ENCODE data around the gene ARHGEF39. TPM values are rescaled to one million over a fixed set of nuclear protein-coding genes. Genes with fewer than 3 reads are reported as not detected.

Gene ARHGEF39
- total and polyA plus RNA-seq, 9 of the 15 experiments (the other 6 are each of a cell fraction or from before 2014, with no cell fraction given): 2.8 to 21.7 (median 12.9) TPM

DNA sequence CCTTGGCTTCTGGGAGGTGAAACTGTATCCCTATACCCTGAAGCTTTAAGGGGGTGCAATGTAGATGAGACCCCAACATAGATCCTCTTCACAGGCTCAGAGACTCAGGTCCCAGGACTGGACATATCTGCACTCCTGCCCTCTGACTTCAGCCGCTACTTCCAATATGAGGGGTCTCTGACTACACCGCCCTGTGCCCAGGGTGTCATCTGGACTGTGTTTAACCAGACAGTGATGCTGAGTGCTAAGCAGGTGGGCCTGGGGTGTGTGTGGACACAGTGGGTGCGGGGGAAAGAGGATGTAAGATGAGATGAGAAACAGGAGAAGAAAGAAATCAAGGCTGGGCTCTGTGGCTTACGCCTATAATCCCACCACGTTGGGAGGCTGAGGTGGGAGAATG is 14.1 kb upstream of the ARHGEF39 start:
- TF ChIP-seq, protein P1, sequence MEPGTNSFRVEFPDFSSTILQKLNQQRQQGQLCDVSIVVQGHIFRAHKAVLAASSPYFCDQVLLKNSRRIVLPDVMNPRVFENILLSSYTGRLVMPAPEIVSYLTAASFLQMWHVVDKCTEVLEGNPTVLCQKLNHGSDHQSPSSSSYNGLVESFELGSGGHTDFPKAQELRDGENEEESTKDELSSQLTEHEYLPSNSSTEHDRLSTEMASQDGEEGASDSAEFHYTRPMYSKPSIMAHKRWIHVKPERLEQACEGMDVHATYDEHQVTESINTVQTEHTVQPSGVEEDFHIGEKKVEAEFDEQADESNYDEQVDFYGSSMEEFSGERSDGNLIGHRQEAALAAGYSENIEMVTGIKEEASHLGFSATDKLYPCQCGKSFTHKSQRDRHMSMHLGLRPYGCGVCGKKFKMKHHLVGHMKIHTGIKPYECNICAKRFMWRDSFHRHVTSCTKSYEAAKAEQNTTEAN (CRISPR knock-in tag; IDR thresholded peaks at IDR 0.05): no peak
- TF ChIP-seq ATF1 (CRISPR knock-in tag; IDR thresholded peaks at IDR 0.05): no peak
- TF ChIP-seq ATF1 (tag; IDR thresholded peaks at IDR 0.05): no peak
- TF ChIP-seq ZNF75A (CRISPR knock-in tag; IDR thresholded peaks at IDR 0.05): no peak
- TF ChIP-seq, protein P2, sequence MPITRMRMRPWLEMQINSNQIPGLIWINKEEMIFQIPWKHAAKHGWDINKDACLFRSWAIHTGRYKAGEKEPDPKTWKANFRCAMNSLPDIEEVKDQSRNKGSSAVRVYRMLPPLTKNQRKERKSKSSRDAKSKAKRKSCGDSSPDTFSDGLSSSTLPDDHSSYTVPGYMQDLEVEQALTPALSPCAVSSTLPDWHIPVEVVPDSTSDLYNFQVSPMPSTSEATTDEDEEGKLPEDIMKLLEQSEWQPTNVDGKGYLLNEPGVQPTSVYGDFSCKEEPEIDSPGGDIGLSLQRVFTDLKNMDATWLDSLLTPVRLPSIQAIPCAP (CRISPR knock-in tag; IDR thresholded peaks at IDR 0.05; ENCODE audit: borderline replicate concordance): no peak
- TF ChIP-seq TSC22D4 (tag; IDR thresholded peaks at IDR 0.05): no peak
- no peak for TF ChIP-seq FOXK1 (CRISPR knock-in tag; IDR thresholded peaks at IDR 0.05; ENCODE audit: borderline replicate concordance)
- no peak for TF ChIP-seq ZKSCAN1 (IDR thresholded peaks at IDR 0.05; ENCODE audit: low read depth, low read length)
- TF ChIP-seq, protein P3, sequence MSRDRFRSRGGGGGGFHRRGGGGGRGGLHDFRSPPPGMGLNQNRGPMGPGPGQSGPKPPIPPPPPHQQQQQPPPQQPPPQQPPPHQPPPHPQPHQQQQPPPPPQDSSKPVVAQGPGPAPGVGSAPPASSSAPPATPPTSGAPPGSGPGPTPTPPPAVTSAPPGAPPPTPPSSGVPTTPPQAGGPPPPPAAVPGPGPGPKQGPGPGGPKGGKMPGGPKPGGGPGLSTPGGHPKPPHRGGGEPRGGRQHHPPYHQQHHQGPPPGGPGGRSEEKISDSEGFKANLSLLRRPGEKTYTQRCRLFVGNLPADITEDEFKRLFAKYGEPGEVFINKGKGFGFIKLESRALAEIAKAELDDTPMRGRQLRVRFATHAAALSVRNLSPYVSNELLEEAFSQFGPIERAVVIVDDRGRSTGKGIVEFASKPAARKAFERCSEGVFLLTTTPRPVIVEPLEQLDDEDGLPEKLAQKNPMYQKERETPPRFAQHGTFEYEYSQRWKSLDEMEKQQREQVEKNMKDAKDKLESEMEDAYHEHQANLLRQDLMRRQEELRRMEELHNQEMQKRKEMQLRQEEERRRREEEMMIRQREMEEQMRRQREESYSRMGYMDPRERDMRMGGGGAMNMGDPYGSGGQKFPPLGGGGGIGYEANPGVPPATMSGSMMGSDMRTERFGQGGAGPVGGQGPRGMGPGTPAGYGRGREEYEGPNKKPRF (IDR thresholded peaks at IDR 0.05; ENCODE audit: low read depth, low read length): no peak
- no peak for TF ChIP-seq ZNF561 (CRISPR knock-in tag; conservative IDR thresholded peaks at IDR 0.05)
- TF ChIP-seq NEUROD1 (IDR thresholded peaks at IDR 0.05; ENCODE audit: borderline replicate concordance, low read depth, low read length, partially characterized antibody): no peak
- no peak for TF ChIP-seq SRSF3 (IDR thresholded peaks at IDR 0.05; ENCODE audit: insufficient read depth, low read length)
- Histone ChIP-seq H3K4me2 (ENCODE audit: insufficient read depth, low read length) (no peak overlapping the region), H3K4me1 (replicated peaks in 1 of 2; ENCODE audit: control insufficient read depth in 2 of 2, insufficient read depth in 2 of 2, low read length in 2 of 2) (peaks cover 4 to 9% of the 10 kb centered on the region in 2 experiments; a peak in 4 of 5 replicates), H2AFZ (ENCODE audit: low read depth, low read length) (no peak overlapping the region), H3K36me3 (ENCODE audit: control insufficient read depth, insufficient read depth, low read length) (peaks cover 5% of the 10 kb centered on the region; the same call in 2 of the 3 replicates), H3K79me2 (ENCODE audit: control insufficient read depth, insufficient read depth, low read length) (no peaks in the 10 kb centered on the region), H3K27me3 (ENCODE audit: control insufficient read depth in 2 of 2, insufficient read depth in 2 of 2, low read length in 2 of 2) (no peaks in the 10 kb centered on the region), H3K4me3 (no peak overlapping the region), H4K20me1 (replicated peaks; ENCODE audit: control insufficient read depth, insufficient read depth, low read length) (no peaks in the 10 kb centered on the region), H3K9me3 (replicated peaks; ENCODE audit: control insufficient read depth, insufficient read depth, low read depth, low read length) (no peaks in the 10 kb centered on the region), H3K27ac (ENCODE audit: extremely low read depth, low read depth, low read length) (no peak overlapping the region), H3K9me1 (ENCODE audit: control insufficient read depth, insufficient read depth, low read length) (no peaks in the 10 kb centered on the region), H3K9ac (ENCODE audit: insufficient read depth in 1 of 2, low read depth in 2 of 2, low read length in 2 of 2) (no peak overlapping the region)
- no peak for FAIRE-seq
- DNase-seq (ENCODE audit: extremely low read depth in 1 of 4, low spot score in 3 of 4): no peak
- POLR2A ChIA-PET: interaction anchor here (0.7 to 1.9 kb wide), 4 partner anchors 10 to 53 kb away, joined by 3 to 6 read pairs (median 4); partner anchors contain the start of genes ARHGEF39, CREB3, TLN1 and TPM2
- BruUV-seq (replicated peaks): no TSS peak
- intact Hi-C loops (cut with micrococcal nuclease) (no loop called here), in situ Hi-C loops (cut with MboI) (no loop called here)
- ATAC-seq: no peak
- CTCF ChIA-PET (ENCODE audit: low intra/inter-chr PET ratio): no interaction called here
- 74% methylated on average over 4 of the region's 5 CpGs for WGBS (ENCODE audit: insufficient coverage, low coverage, missing lambda C conversion rate)
